SK-N-SH (cell line): Measurements from ENCODE around the gene RLBP1.

Source experiments
- CHD2 ChIP-seq: fragments of 150-350 bp; IDR thresholded peaks from 2 replicates; pipeline ENCODE4 v1.6.1; 2018; ENCODE audit warnings: low read length; ENCODE audit not compliant: partially characterized antibody
- EP300 ChIP-seq, 2 experiments: IDR thresholded peaks; 2 replicates each; pipeline versions ENCODE4 v1.4.0 to v1.6.1; 2012; ENCODE audit warnings: borderline replicate concordance in 1 of 2, low read depth in 1 of 2, low read length in 1 of 2
- EZH2phosphoT487 ChIP-seq: fragments of 200-600 bp; sonication (generic); IDR thresholded peaks from 2 replicates; pipeline ENCODE4 v1.6.1; 2017; ENCODE audit warnings: low read depth, mixed run types, mild to moderate bottlenecking, antibody characterized with exemption, moderate library complexity, borderline replicate concordance
- FOSL2 ChIP-seq: IDR thresholded peaks from 2 replicates; pipeline ENCODE4 v1.4.0; 2012; ENCODE audit warnings: low read depth, mild to moderate bottlenecking, moderate library complexity, borderline replicate concordance
- FOXJ3 ChIP-seq: sonication (generic); formaldehyde crosslinking; IDR thresholded peaks from 2 replicates; pipeline ENCODE4 v1.5.1; 2020; ENCODE audit warnings: mild to moderate bottlenecking, missing genetic modification reagents
- MXI1 ChIP-seq: IDR thresholded peaks from 2 replicates; pipeline ENCODE4 v1.6.1; 2012; ENCODE audit warnings: mild to moderate bottlenecking, low read depth, low read length, improper control_type of control experiment
- NRF1 ChIP-seq: IDR thresholded peaks from 2 replicates; pipeline ENCODE4 v1.6.1; 2012; ENCODE audit warnings: low read depth, mild to moderate bottlenecking, low read length
- POLR2AphosphoS5 ChIP-seq: IDR thresholded peaks from 2 replicates; pipeline ENCODE4 v1.6.1; 2012; ENCODE audit warnings: low read depth, low read length
- RFX5 ChIP-seq: IDR thresholded peaks from 2 replicates; pipeline ENCODE4 v1.6.1; 2012; ENCODE audit warnings: mild to moderate bottlenecking, improper control_type of control experiment, low read length
- RXRA ChIP-seq: IDR thresholded peaks from 2 replicates; pipeline ENCODE4 v1.4.0; 2012; ENCODE audit warnings: low read depth, mild to moderate bottlenecking, borderline replicate concordance
- TF ChIP-seq, protein P1 (sequence below): fragments of 200-600 bp; sonication (generic); IDR thresholded peaks from 2 replicates; pipeline ENCODE4 v1.6.1; 2017; ENCODE audit warnings: antibody characterized with exemption, mild to moderate bottlenecking, moderate library complexity
- TF ChIP-seq, protein P2 (sequence below): IDR thresholded peaks from 2 replicates; pipeline ENCODE4 v1.6.1; 2012; ENCODE audit warnings: mild to moderate bottlenecking, low read depth, low read length, moderate library complexity
- TF ChIP-seq, protein P3 (sequence below): IDR thresholded peaks from 2 replicates; pipeline ENCODE4 v1.4.0; 2012; ENCODE audit warnings: low read depth, borderline replicate concordance
- TF ChIP-seq, protein P4 (sequence below): IDR thresholded peaks from 2 replicates; pipeline ENCODE4 v1.4.0; 2012; ENCODE audit warnings: low read depth, borderline replicate concordance

DNA sequence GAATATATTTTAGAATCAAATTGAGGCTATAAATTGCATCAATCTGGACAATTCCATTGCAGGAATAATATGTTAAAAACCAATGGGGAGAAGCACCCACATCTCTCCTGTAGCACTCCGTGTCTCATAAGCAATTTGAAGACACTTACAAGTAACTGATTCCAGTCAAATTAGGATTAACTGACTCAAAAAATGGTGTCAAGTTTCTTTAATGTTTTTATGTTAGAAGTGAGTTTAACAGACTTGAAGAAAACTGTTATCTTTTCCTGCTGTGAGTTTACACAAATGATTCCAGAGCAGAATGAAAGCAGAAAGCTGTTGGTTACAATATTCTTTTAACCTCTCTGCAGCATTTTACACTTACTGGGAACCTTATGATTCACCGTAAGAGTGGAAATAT lies 23.2 kb downstream of the RLBP1 start:
- TF ChIP-seq FOSL2 (no peak), FOXJ3 (CRISPR knock-in tag) (no peak), MXI1 (no peak), POLR2AphosphoS5 (no peak), CHD2 (no peak), RFX5 (no peak), EP300 (IDR thresholded peaks at IDR 0.05; ENCODE audit: borderline replicate concordance in 1 of 2, low read depth in 1 of 2, low read length in 1 of 2) (no peak), NRF1 (no peak), RXRA (no peak), EZH2phosphoT487 (no peak)
- TF ChIP-seq, protein P1, sequence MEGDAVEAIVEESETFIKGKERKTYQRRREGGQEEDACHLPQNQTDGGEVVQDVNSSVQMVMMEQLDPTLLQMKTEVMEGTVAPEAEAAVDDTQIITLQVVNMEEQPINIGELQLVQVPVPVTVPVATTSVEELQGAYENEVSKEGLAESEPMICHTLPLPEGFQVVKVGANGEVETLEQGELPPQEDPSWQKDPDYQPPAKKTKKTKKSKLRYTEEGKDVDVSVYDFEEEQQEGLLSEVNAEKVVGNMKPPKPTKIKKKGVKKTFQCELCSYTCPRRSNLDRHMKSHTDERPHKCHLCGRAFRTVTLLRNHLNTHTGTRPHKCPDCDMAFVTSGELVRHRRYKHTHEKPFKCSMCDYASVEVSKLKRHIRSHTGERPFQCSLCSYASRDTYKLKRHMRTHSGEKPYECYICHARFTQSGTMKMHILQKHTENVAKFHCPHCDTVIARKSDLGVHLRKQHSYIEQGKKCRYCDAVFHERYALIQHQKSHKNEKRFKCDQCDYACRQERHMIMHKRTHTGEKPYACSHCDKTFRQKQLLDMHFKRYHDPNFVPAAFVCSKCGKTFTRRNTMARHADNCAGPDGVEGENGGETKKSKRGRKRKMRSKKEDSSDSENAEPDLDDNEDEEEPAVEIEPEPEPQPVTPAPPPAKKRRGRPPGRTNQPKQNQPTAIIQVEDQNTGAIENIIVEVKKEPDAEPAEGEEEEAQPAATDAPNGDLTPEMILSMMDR: no peak
- TF ChIP-seq, protein P2, sequence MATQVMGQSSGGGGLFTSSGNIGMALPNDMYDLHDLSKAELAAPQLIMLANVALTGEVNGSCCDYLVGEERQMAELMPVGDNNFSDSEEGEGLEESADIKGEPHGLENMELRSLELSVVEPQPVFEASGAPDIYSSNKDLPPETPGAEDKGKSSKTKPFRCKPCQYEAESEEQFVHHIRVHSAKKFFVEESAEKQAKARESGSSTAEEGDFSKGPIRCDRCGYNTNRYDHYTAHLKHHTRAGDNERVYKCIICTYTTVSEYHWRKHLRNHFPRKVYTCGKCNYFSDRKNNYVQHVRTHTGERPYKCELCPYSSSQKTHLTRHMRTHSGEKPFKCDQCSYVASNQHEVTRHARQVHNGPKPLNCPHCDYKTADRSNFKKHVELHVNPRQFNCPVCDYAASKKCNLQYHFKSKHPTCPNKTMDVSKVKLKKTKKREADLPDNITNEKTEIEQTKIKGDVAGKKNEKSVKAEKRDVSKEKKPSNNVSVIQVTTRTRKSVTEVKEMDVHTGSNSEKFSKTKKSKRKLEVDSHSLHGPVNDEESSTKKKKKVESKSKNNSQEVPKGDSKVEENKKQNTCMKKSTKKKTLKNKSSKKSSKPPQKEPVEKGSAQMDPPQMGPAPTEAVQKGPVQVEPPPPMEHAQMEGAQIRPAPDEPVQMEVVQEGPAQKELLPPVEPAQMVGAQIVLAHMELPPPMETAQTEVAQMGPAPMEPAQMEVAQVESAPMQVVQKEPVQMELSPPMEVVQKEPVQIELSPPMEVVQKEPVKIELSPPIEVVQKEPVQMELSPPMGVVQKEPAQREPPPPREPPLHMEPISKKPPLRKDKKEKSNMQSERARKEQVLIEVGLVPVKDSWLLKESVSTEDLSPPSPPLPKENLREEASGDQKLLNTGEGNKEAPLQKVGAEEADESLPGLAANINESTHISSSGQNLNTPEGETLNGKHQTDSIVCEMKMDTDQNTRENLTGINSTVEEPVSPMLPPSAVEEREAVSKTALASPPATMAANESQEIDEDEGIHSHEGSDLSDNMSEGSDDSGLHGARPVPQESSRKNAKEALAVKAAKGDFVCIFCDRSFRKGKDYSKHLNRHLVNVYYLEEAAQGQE: no peak
- TF ChIP-seq, protein P3, sequence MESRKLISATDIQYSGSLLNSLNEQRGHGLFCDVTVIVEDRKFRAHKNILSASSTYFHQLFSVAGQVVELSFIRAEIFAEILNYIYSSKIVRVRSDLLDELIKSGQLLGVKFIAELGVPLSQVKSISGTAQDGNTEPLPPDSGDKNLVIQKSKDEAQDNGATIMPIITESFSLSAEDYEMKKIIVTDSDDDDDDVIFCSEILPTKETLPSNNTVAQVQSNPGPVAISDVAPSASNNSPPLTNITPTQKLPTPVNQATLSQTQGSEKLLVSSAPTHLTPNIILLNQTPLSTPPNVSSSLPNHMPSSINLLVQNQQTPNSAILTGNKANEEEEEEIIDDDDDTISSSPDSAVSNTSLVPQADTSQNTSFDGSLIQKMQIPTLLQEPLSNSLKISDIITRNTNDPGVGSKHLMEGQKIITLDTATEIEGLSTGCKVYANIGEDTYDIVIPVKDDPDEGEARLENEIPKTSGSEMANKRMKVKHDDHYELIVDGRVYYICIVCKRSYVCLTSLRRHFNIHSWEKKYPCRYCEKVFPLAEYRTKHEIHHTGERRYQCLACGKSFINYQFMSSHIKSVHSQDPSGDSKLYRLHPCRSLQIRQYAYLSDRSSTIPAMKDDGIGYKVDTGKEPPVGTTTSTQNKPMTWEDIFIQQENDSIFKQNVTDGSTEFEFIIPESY: no peak
- TF ChIP-seq, protein P4, sequence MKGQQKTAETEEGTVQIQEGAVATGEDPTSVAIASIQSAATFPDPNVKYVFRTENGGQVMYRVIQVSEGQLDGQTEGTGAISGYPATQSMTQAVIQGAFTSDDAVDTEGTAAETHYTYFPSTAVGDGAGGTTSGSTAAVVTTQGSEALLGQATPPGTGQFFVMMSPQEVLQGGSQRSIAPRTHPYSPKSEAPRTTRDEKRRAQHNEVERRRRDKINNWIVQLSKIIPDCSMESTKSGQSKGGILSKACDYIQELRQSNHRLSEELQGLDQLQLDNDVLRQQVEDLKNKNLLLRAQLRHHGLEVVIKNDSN: no peak
